ENCODE measurements around the gene OR6P1. TPM values are rescaled to one million over a fixed set of nuclear protein-coding genes. Genes with fewer than 3 reads are reported as not detected.

OR6P1 gene
- polyA plus RNA-seq, 2 of the 4 experiments (the other 2 are of a cell fraction), result not detected

DNA sequence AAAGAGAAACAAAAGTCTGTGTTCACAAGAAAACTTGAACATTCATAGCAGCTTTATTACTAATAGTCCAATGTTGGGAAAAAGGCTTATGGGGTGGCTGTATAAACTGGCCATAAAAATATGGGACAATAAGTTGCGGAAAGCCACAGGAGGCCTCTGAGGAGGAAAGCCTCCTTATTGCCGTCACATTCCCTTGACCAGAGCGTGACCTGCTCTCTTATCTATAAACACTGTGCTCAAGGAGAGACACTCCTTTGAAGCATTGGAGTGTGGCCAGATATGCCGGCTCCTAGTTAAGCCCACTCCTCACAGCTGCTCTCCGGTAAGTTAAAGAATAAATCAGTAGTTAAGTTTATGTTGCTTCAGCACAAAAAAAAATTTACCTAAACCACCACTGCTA, 35.9 kb downstream of the OR6P1 start:
- POLR2A ChIA-PET, result interaction anchor here (0.6 kb wide), 1 partner anchor 497 kb away, joined by 4 read pairs; no protein-coding TSS in a partner anchor
- Histone ChIP-seq H3K4me2 (no peak overlapping the region), H3K4me3 (no peak overlapping the region), H3K9me3 (no peaks in the 10 kb centered on the region), H3K27ac (no peak overlapping the region), H3K4me1 (no peaks in the 10 kb centered on the region)
- ATAC-seq (no peak), FAIRE-seq (no peak), DNase-seq (ENCODE audit: low read depth in 1 of 2, low spot score in 1 of 2) (no peak)
- WGBS (ENCODE audit: missing lambda C conversion rate), result 36% methylated on average over 5 of the region's 5 CpGs
- CTCF ChIA-PET, result no interaction called here
- TF ChIP-seq MYC (IDR thresholded peaks at IDR 0.05; ENCODE audit: borderline replicate concordance, low read length), result no peak

DNA sequence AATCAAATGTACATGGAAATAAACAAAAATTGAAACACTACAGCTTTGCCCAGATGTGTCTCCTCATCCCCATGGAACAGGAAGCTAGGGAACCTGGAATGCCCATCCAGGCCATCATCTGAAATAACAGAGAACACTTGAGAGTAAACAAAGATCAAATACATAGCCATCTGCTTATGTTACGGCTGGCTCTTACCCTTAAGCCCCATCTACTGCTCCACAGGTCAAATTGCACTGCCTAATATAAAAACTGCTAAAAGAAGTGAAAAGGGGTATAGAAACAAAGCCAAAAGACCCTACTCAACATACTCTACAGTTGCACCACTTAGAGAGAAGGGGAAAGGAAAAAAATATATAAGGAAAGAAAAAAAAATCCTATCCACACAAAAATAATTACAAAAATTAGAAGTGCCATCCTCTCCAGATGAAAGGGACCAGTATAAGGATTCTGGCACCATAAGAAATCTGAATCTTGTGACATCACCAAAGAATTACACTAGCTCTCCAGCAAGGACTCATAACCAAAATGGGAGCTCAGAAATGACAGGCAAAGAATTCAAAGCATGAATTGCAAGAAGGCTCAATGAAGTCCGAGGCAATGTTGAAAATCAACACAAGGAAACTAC, 43.1 kb downstream of the OR6P1 start:
- H3K4me3 ChIP-seq, result no peak overlapping the region
- ATAC-seq, result peak; percentile 50 to 73; a peak in 4 of 6 replicates
- H3K9me3 ChIP-seq, result no peaks in the 10 kb centered on the region
- no peak overlapping the region for H3K4me2 ChIP-seq
- CTCF ChIA-PET, result interaction anchor here (0.6 to 1.7 kb wide), 8 partner anchors 11 to 566 kb away, joined by 3 to 11 read pairs (median 4); no protein-coding TSS in a partner anchor
- H3K27ac ChIP-seq, result no peak overlapping the region
- no peaks in the 10 kb centered on the region for H3K4me1 ChIP-seq
- FAIRE-seq, result no peak
- peak; percentile 2 to 63 for DNase-seq (ENCODE audit: low read depth in 1 of 2, low spot score in 1 of 2)
- POLR2A ChIA-PET, result no interaction called here
- WGBS (ENCODE audit: missing lambda C conversion rate), result 2% methylated on average over 2 of the region's 2 CpGs
- TF ChIP-seq CHD4 (IDR thresholded peaks at IDR 0.05; ENCODE audit: borderline replicate concordance) (no peak), EP300 (IDR thresholded peaks at IDR 0.05) (no peak), MAFK (IDR thresholded peaks at IDR 0.05; ENCODE audit: partially characterized antibody) (no peak), FOSL2 (IDR thresholded peaks at IDR 0.05) (no peak), FOSL2 (CRISPR knock-in tag; IDR thresholded peaks at IDR 0.05) (no peak), NPAS2 (CRISPR knock-in tag; IDR thresholded peaks at IDR 0.05; ENCODE audit: borderline replicate concordance) (no peak), SMC3 (IDR thresholded peaks at IDR 0.05) (peak; percentile 29; the same call in 1 of the 3 replicates), EHMT2 (IDR thresholded peaks at IDR 0.05; ENCODE audit: low read depth) (no peak), EHF (CRISPR knock-in tag; IDR thresholded peaks at IDR 0.05) (no peak), RFX5 (IDR thresholded peaks at IDR 0.05) (no peak), HOXB5 (CRISPR knock-in tag; IDR thresholded peaks at IDR 0.05) (no peak), FOXS1 (CRISPR knock-in tag; IDR thresholded peaks at IDR 0.05) (no peak), ZNF302 (CRISPR knock-in tag; IDR thresholded peaks at IDR 0.05) (no peak), TP53 (CRISPR knock-in tag; IDR thresholded peaks at IDR 0.05) (no peak), ZSCAN20 (CRISPR knock-in tag; IDR thresholded peaks at IDR 0.05) (no peak), BHLHE40 (IDR thresholded peaks at IDR 0.05; ENCODE audit: low read depth, low read length) (no peak), RAD21 (conservative IDR thresholded peaks at IDR 0.05 in 1 of 2, IDR thresholded peaks at IDR 0.05 in 1 of 2) (peak; percentile 42 to 45; a peak in 4 of 5 replicates), MAZ (IDR thresholded peaks at IDR 0.05; ENCODE audit: borderline replicate concordance, low read depth, low read length) (no peak), NR3C1 (IDR thresholded peaks at IDR 0.05) (no peak)
- TF ChIP-seq, protein P1, sequence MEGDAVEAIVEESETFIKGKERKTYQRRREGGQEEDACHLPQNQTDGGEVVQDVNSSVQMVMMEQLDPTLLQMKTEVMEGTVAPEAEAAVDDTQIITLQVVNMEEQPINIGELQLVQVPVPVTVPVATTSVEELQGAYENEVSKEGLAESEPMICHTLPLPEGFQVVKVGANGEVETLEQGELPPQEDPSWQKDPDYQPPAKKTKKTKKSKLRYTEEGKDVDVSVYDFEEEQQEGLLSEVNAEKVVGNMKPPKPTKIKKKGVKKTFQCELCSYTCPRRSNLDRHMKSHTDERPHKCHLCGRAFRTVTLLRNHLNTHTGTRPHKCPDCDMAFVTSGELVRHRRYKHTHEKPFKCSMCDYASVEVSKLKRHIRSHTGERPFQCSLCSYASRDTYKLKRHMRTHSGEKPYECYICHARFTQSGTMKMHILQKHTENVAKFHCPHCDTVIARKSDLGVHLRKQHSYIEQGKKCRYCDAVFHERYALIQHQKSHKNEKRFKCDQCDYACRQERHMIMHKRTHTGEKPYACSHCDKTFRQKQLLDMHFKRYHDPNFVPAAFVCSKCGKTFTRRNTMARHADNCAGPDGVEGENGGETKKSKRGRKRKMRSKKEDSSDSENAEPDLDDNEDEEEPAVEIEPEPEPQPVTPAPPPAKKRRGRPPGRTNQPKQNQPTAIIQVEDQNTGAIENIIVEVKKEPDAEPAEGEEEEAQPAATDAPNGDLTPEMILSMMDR (IDR thresholded peaks at IDR 0.05), result peak; percentile 47
- TF ChIP-seq, protein P2, sequence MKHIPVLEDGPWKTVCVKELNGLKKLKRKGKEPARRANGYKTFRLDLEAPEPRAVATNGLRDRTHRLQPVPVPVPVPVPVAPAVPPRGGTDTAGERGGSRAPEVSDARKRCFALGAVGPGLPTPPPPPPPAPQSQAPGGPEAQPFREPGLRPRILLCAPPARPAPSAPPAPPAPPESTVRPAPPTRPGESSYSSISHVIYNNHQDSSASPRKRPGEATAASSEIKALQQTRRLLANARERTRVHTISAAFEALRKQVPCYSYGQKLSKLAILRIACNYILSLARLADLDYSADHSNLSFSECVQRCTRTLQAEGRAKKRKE (CRISPR knock-in tag; IDR thresholded peaks at IDR 0.05; ENCODE audit: low read depth), result no peak
- TF ChIP-seq, protein P3, sequence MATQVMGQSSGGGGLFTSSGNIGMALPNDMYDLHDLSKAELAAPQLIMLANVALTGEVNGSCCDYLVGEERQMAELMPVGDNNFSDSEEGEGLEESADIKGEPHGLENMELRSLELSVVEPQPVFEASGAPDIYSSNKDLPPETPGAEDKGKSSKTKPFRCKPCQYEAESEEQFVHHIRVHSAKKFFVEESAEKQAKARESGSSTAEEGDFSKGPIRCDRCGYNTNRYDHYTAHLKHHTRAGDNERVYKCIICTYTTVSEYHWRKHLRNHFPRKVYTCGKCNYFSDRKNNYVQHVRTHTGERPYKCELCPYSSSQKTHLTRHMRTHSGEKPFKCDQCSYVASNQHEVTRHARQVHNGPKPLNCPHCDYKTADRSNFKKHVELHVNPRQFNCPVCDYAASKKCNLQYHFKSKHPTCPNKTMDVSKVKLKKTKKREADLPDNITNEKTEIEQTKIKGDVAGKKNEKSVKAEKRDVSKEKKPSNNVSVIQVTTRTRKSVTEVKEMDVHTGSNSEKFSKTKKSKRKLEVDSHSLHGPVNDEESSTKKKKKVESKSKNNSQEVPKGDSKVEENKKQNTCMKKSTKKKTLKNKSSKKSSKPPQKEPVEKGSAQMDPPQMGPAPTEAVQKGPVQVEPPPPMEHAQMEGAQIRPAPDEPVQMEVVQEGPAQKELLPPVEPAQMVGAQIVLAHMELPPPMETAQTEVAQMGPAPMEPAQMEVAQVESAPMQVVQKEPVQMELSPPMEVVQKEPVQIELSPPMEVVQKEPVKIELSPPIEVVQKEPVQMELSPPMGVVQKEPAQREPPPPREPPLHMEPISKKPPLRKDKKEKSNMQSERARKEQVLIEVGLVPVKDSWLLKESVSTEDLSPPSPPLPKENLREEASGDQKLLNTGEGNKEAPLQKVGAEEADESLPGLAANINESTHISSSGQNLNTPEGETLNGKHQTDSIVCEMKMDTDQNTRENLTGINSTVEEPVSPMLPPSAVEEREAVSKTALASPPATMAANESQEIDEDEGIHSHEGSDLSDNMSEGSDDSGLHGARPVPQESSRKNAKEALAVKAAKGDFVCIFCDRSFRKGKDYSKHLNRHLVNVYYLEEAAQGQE (IDR thresholded peaks at IDR 0.05), result no peak
- TF ChIP-seq, protein P4, sequence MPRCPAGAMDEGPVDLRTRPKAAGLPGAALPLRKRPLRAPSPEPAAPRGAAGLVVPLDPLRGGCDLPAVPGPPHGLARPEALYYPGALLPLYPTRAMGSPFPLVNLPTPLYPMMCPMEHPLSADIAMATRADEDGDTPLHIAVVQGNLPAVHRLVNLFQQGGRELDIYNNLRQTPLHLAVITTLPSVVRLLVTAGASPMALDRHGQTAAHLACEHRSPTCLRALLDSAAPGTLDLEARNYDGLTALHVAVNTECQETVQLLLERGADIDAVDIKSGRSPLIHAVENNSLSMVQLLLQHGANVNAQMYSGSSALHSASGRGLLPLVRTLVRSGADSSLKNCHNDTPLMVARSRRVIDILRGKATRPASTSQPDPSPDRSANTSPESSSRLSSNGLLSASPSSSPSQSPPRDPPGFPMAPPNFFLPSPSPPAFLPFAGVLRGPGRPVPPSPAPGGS (IDR thresholded peaks at IDR 0.05), result no peak

Data from A549 (cell line).